IgD-negative memory B cell (primary cell): ENCODE results near the gene FAAP20. TPM values are rescaled to one million over a fixed set of nuclear protein-coding genes. Genes with fewer than 3 reads are reported as not detected.
A peak's percentile ranks its signal among the peaks of the same experiment; 100 is the strongest.

Experiments
- H3K27ac Mint-ChIP-seq, 3 donors: one replicate each; pipeline ENCODE4 v1.8.0; 2020 to 2022; ENCODE audit warnings: mild to moderate bottlenecking in 3 of 3, mixed read lengths in 3 of 3, moderate library complexity in 1 of 3
- H3K27me3 Mint-ChIP-seq: one replicate; pipeline ENCODE4 v1.8.0; 2021; ENCODE audit warnings: mixed read lengths
- H3K36me3 Mint-ChIP-seq: one replicate; pipeline ENCODE4 v1.8.0; 2020; ENCODE audit warnings: mild to moderate bottlenecking, mixed read lengths
- H3K4me1 Mint-ChIP-seq, 3 donors: one replicate each; pipeline ENCODE4 v1.8.0; 2020 to 2022; ENCODE audit warnings: mixed read lengths in 3 of 3, mild to moderate bottlenecking in 1 of 3
- H3K4me3 Mint-ChIP-seq, 4 donors: one replicate each; pipeline ENCODE4 v1.8.0; 2020 to 2022; ENCODE audit warnings: mild to moderate bottlenecking in 4 of 4, mixed read lengths in 4 of 4, moderate library complexity in 3 of 4
- H3K9me3 Mint-ChIP-seq, 3 donors: one replicate each; pipeline ENCODE4 v1.8.0; 2020 to 2021; ENCODE audit warnings: mixed read lengths in 3 of 3, mild to moderate bottlenecking in 1 of 3
- polyA plus RNA-seq: library from polyadenylated mRNA; unstranded; fragments of 300-500 nt; fragmentation: Illumina TruSeq; gene quantifications from one replicate; pipeline ENCODE4 v1.2.3, GENCODE V29; 2021

The FAAP20 gene
- polyA plus RNA-seq, 1 donor from 2014 or later = 78.2 TPM

- Mint-ChIP-seq H3K36me3 (peaks cover 3% of the 10 kb centered on the region), H3K4me3 (no peak overlapping the region), H3K27ac (peak overlapping the region in 1 of 3 donors; percentile 27), H3K27me3 (no peaks in the 10 kb centered on the region), H3K4me1 (peaks cover 0 to 3% (median 0%) of the 10 kb centered on the region in 3 donors), H3K9me3 (no peaks in the 10 kb centered on the region)
Measured at GRCh38 chr1:2175681-2176454, 18.7 kb downstream of the FAAP20 start.

- no peaks in the 10 kb centered on the region for H3K27me3 Mint-ChIP-seq
- no peak overlapping the region for H3K4me3 Mint-ChIP-seq
- peaks cover 9% of the 10 kb centered on the region for H3K36me3 Mint-ChIP-seq
- no peak overlapping the region for H3K27ac Mint-ChIP-seq
- peaks cover 0 to 3% (median 0%) of the 10 kb centered on the region in 3 donors for H3K4me1 Mint-ChIP-seq
- H3K9me3 Mint-ChIP-seq = no peaks in the 10 kb centered on the region
Measured at GRCh38 chr1:2175055-2175414, 19.5 kb downstream of the FAAP20 start.

GRCh38 chr1:2174348-2175054 lies 20.1 kb downstream of the FAAP20 start:
- Mint-ChIP-seq H3K9me3 (no peaks in the 10 kb centered on the region), H3K4me3 (no peak overlapping the region), H3K27ac (no peak overlapping the region)

GRCh38 chr1:2173546-2174347 lies 20.8 kb downstream of the FAAP20 start:
- Mint-ChIP-seq H3K27me3 (no peaks in the 10 kb centered on the region), H3K4me1 (peaks cover 0 to 3% (median 0%) of the 10 kb centered on the region in 3 donors), H3K9me3 (no peaks in the 10 kb centered on the region), H3K36me3 (peaks cover 9% of the 10 kb centered on the region), H3K27ac (no peak overlapping the region), H3K4me3 (no peak overlapping the region)

More at GRCh38 chr1:2174348-2175054, 20.1 kb downstream of the FAAP20 start:
- no peaks in the 10 kb centered on the region for H3K27me3 Mint-ChIP-seq
- peaks cover 9% of the 10 kb centered on the region for H3K36me3 Mint-ChIP-seq
- H3K4me1 Mint-ChIP-seq = peaks cover 0 to 3% (median 0%) of the 10 kb centered on the region in 3 donors

- H3K36me3 Mint-ChIP-seq = peaks cover 13% of the 10 kb centered on the region
- no peaks in the 10 kb centered on the region for H3K9me3 Mint-ChIP-seq
- no peak overlapping the region for H3K27ac Mint-ChIP-seq
- H3K27me3 Mint-ChIP-seq = no peaks in the 10 kb centered on the region
- peaks cover 0 to 2% (median 0%) of the 10 kb centered on the region in 3 donors for H3K4me1 Mint-ChIP-seq
- peak overlapping the region in 1 of 4 donors; percentile 35 for H3K4me3 Mint-ChIP-seq
Measured at GRCh38 chr1:2172551-2173146, 21.9 kb downstream of the FAAP20 start.

- no peak overlapping the region for H3K27ac Mint-ChIP-seq
- no peaks in the 10 kb centered on the region for H3K9me3 Mint-ChIP-seq
- no peak overlapping the region for H3K4me3 Mint-ChIP-seq
- H3K4me1 Mint-ChIP-seq = peaks cover 0 to 2% (median 0%) of the 10 kb centered on the region in 3 donors
- peaks cover 13% of the 10 kb centered on the region for H3K36me3 Mint-ChIP-seq
- H3K27me3 Mint-ChIP-seq = no peaks in the 10 kb centered on the region
Measured at GRCh38 chr1:2172012-2172411, 22.6 kb downstream of the FAAP20 start.

- no peak overlapping the region for H3K4me3 Mint-ChIP-seq
Measured at GRCh38 chr1:2170211-2170610, 24.4 kb downstream of the FAAP20 start.

GRCh38 chr1:2169200-2169836 lies 25.3 kb downstream of the FAAP20 start:
- H3K9me3 Mint-ChIP-seq = no peaks in the 10 kb centered on the region
- peaks cover 15% of the 10 kb centered on the region for H3K36me3 Mint-ChIP-seq
- no peaks in the 10 kb centered on the region for H3K27me3 Mint-ChIP-seq
- H3K4me3 Mint-ChIP-seq = no peak overlapping the region
- H3K4me1 Mint-ChIP-seq = no peaks in the 10 kb centered on the region
- no peak overlapping the region for H3K27ac Mint-ChIP-seq

More at GRCh38 chr1:2170211-2170610, 24.4 kb downstream of the FAAP20 start:
- peaks cover 0 to 2% (median 0%) of the 10 kb centered on the region in 3 donors for H3K4me1 Mint-ChIP-seq
- H3K27me3 Mint-ChIP-seq = no peaks in the 10 kb centered on the region
- peak overlapping the region in 1 of 3 donors; percentile 41 for H3K27ac Mint-ChIP-seq
- H3K9me3 Mint-ChIP-seq = no peaks in the 10 kb centered on the region
- H3K36me3 Mint-ChIP-seq = peaks cover 12% of the 10 kb centered on the region

GRCh38 chr1:2168535-2168934 lies 26.0 kb downstream of the FAAP20 start:
- H3K36me3 Mint-ChIP-seq = peaks cover 15% of the 10 kb centered on the region
- H3K27ac Mint-ChIP-seq = no peak overlapping the region
- H3K9me3 Mint-ChIP-seq = no peaks in the 10 kb centered on the region
- H3K4me3 Mint-ChIP-seq = no peak overlapping the region
- H3K27me3 Mint-ChIP-seq = no peaks in the 10 kb centered on the region
- no peaks in the 10 kb centered on the region for H3K4me1 Mint-ChIP-seq

- H3K36me3 Mint-ChIP-seq = peaks cover 17% of the 10 kb centered on the region
- H3K27me3 Mint-ChIP-seq = no peaks in the 10 kb centered on the region
- no peaks in the 10 kb centered on the region for H3K4me1 Mint-ChIP-seq
Measured at GRCh38 chr1:2168090-2168489, 26.5 kb downstream of the FAAP20 start.

GRCh38 chr1:2166695-2167094 lies 27.9 kb downstream of the FAAP20 start:
- Mint-ChIP-seq H3K27ac (no peak overlapping the region), H3K27me3 (no peaks in the 10 kb centered on the region), H3K9me3 (no peaks in the 10 kb centered on the region), H3K36me3 (peaks cover 20% of the 10 kb centered on the region), H3K4me3 (no peak overlapping the region), H3K4me1 (peaks cover 0 to 3% (median 0%) of the 10 kb centered on the region in 3 donors)

More at GRCh38 chr1:2168090-2168489, 26.5 kb downstream of the FAAP20 start:
- H3K9me3 Mint-ChIP-seq = no peaks in the 10 kb centered on the region
- H3K27ac Mint-ChIP-seq = no peak overlapping the region
- H3K4me3 Mint-ChIP-seq = no peak overlapping the region

- Mint-ChIP-seq H3K4me3 (no peak overlapping the region), H3K36me3 (peaks cover 20% of the 10 kb centered on the region), H3K9me3 (no peaks in the 10 kb centered on the region), H3K27me3 (no peaks in the 10 kb centered on the region), H3K27ac (no peak overlapping the region), H3K4me1 (peaks cover 0 to 3% (median 0%) of the 10 kb centered on the region in 3 donors)
Measured at GRCh38 chr1:2166254-2166653, 28.3 kb downstream of the FAAP20 start.

GRCh38 chr1:2165646-2166045 lies 28.9 kb downstream of the FAAP20 start:
- H3K27ac Mint-ChIP-seq = no peak overlapping the region
- no peaks in the 10 kb centered on the region for H3K27me3 Mint-ChIP-seq
- peaks cover 0 to 3% (median 0%) of the 10 kb centered on the region in 3 donors for H3K4me1 Mint-ChIP-seq
- H3K36me3 Mint-ChIP-seq = peaks cover 17% of the 10 kb centered on the region
- no peaks in the 10 kb centered on the region for H3K9me3 Mint-ChIP-seq
- H3K4me3 Mint-ChIP-seq = no peak overlapping the region

- Mint-ChIP-seq H3K4me3 (no peak overlapping the region), H3K4me1 (peaks cover 0 to 3% (median 0%) of the 10 kb centered on the region in 3 donors), H3K27me3 (no peaks in the 10 kb centered on the region), H3K9me3 (no peaks in the 10 kb centered on the region), H3K36me3 (peaks cover 19% of the 10 kb centered on the region), H3K27ac (no peak overlapping the region)
Measured at GRCh38 chr1:2163205-2163604, 31.4 kb downstream of the FAAP20 start.
